Measurements from ENCODE around the gene LYPD4. TPM values are rescaled to one million over a fixed set of nuclear protein-coding genes. Genes with fewer than 3 reads are reported as not detected.
A peak's percentile ranks its signal among the peaks of the same experiment; 100 is the strongest.

Gene LYPD4
- polyA plus RNA-seq, 2 of the 4 experiments (the other 2 are of a cell fraction), result not detected

DNA sequence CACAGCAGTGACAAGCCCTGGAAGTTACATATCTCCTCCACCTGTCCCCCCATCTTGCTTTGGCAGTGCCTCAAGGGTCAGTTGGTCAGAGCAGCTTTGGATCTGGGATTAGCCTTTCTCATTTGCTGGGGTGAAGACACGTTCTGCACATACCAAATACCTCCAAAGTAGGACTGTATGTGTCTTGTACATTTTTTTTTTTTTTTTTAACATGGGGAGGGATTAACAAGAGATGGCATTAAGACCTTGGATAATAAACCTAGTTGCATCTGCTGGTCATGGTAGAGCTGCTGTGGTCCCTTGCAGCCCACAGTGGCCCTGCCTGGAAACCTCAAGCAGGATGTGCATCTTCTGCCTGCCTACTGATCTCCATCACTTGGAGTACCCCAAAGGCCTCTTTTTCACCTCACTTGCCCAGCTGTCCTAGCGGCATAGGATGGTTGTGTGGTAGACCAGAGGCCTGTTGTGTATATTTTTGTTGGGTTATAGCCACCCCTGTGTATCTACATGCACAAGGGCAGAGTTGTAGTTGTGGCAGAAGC is 18.0 kb upstream of the LYPD4 start:
- peak; percentile 80 for FAIRE-seq
- H3K4me2 ChIP-seq, result peak overlapping the region; percentile 98
- TF ChIP-seq ZC3H11A (IDR thresholded peaks at IDR 0.05), result no peak
- TF ChIP-seq TFCP2L1 (CRISPR knock-in tag; IDR thresholded peaks at IDR 0.05), result 0 out of 2 replicates have a peak, but pooled peaks have one; percentile 7
- peak; percentile 31; the same call in 1 of the 2 replicates for TF ChIP-seq HOXA7 (CRISPR knock-in tag; IDR thresholded peaks at IDR 0.05)
- TF ChIP-seq CHD4 (IDR thresholded peaks at IDR 0.05; ENCODE audit: borderline replicate concordance), result no peak
- TF ChIP-seq, protein P1, sequence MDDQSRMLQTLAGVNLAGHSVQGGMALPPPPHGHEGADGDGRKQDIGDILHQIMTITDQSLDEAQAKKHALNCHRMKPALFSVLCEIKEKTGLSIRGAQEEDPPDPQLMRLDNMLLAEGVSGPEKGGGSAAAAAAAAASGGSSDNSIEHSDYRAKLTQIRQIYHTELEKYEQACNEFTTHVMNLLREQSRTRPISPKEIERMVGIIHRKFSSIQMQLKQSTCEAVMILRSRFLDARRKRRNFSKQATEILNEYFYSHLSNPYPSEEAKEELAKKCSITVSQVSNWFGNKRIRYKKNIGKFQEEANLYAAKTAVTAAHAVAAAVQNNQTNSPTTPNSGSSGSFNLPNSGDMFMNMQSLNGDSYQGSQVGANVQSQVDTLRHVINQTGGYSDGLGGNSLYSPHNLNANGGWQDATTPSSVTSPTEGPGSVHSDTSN (IDR thresholded peaks at IDR 0.05), result no peak
- no peak for TF ChIP-seq FOXS1 (CRISPR knock-in tag; IDR thresholded peaks at IDR 0.05)
- no peak for TF ChIP-seq BHLHE40 (IDR thresholded peaks at IDR 0.05; ENCODE audit: low read depth, low read length)
- no peak for TF ChIP-seq HEYL (CRISPR knock-in tag; IDR thresholded peaks at IDR 0.05)
- TF ChIP-seq CBX8 (IDR thresholded peaks at IDR 0.05), result no peak
- TF ChIP-seq, protein P2, sequence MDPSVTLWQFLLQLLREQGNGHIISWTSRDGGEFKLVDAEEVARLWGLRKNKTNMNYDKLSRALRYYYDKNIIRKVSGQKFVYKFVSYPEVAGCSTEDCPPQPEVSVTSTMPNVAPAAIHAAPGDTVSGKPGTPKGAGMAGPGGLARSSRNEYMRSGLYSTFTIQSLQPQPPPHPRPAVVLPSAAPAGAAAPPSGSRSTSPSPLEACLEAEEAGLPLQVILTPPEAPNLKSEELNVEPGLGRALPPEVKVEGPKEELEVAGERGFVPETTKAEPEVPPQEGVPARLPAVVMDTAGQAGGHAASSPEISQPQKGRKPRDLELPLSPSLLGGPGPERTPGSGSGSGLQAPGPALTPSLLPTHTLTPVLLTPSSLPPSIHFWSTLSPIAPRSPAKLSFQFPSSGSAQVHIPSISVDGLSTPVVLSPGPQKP (IDR thresholded peaks at IDR 0.05; ENCODE audit: low read depth, low read length), result no peak
- TF ChIP-seq JUN (IDR thresholded peaks at IDR 0.05), result peak in 1 of 2 experiments; percentile 23; a peak in 1 of 5 replicates
- TF ChIP-seq FOSB (CRISPR knock-in tag; IDR thresholded peaks at IDR 0.05), result no peak
- no peak for TF ChIP-seq USF2 (IDR thresholded peaks at IDR 0.05)
- TF ChIP-seq POLR2AphosphoS2 (conservative IDR thresholded peaks at IDR 0.05; ENCODE audit: low read length), result no peak
- no peak for TF ChIP-seq MYC (IDR thresholded peaks at IDR 0.05; ENCODE audit: borderline replicate concordance, low read length)
- no peak for TF ChIP-seq RNF2 (IDR thresholded peaks at IDR 0.05; ENCODE audit: borderline replicate concordance, low read depth)
- TF ChIP-seq HDAC2 (IDR thresholded peaks at IDR 0.05), result no peak
- no peak for TF ChIP-seq REST (IDR thresholded peaks at IDR 0.05)
- TF ChIP-seq CHD2 (IDR thresholded peaks at IDR 0.05; ENCODE audit: low read length, partially characterized antibody), result no peak
- no peak for TF ChIP-seq GATA3 (IDR thresholded peaks at IDR 0.05; ENCODE audit: borderline replicate concordance)
- TF ChIP-seq TP53 (CRISPR knock-in tag; IDR thresholded peaks at IDR 0.05), result 0 out of 2 replicates have a peak, but pooled peaks have one; percentile 19
- no peak for TF ChIP-seq PHF8 (IDR thresholded peaks at IDR 0.05; ENCODE audit: borderline replicate concordance, low read depth)
- TF ChIP-seq MAX (IDR thresholded peaks at IDR 0.05), result no peak
- no peak for TF ChIP-seq KDM1A (IDR thresholded peaks at IDR 0.05; ENCODE audit: low read depth)
- POLR2A ChIA-PET, result interaction anchor here (0.6 to 4.2 kb wide), 5 partner anchors 9 to 532 kb away, joined by 3 to 27 read pairs (median 3); no protein-coding TSS in a partner anchor
- no peaks in the 10 kb centered on the region for H3K9me3 ChIP-seq
- H3K4me1 ChIP-seq, result peaks cover 65% of the 10 kb centered on the region
- CTCF ChIA-PET, result interaction anchor here (0.6 to 3.5 kb wide), 8 partner anchors 10 to 95 kb away, joined by 3 to 36 read pairs (median 4); partner anchors contain the start of gene CD79A
- no peak for ATAC-seq
- peak overlapping the region; percentile 89 for H3K4me3 ChIP-seq
- 72% methylated on average over 2 of the region's 2 CpGs for WGBS (ENCODE audit: missing lambda C conversion rate)
- no peak for DNase-seq (ENCODE audit: low read depth in 1 of 2, low spot score in 1 of 2)
- H3K27ac ChIP-seq, result peak overlapping the region; percentile 90 to 95; a peak in 4 of 6 replicates
